HCT116 (cell line): ENCODE results near the gene PRSS36. TPM values are rescaled to one million over a fixed set of nuclear protein-coding genes. Genes with fewer than 3 reads are reported as not detected.

Experiments
- ATAC-seq: fragments of 200-7000 bp; cut with Tn5 transposase; 2 replicates; pipeline ENCODE4 v1.9.1; 2020; ENCODE audit warnings: mild to moderate bottlenecking, moderate library complexity
- BruUV-seq: library from RNA; stranded (reverse); fragments of 400-500 nt; replicated peaks from 2 replicates; lab custom pipeline; 2021; lab: Mats Ljungman, UMichigan
- CTCF ChIA-PET: fragments of 300-600 bp; sonication (Branson Sonifier 250); formaldehyde crosslinking; loops from one replicate; lab custom pipeline; 2021; ENCODE audit warnings: antibody characterized with exemption; lab: Charles Lee
- POLR2A ChIA-PET: fragments of 300-600, 350-600 bp; sonication (Branson Sonifier 250); formaldehyde crosslinking; loops from one replicate; lab custom pipeline; 2021; ENCODE audit warnings: antibody characterized with exemption; lab: Charles Lee
- RAD21 ChIA-PET, 2 experiments: fragments of 300-600 bp; sonication (Branson Sonifier 250); formaldehyde crosslinking; loops; one replicate each; lab custom pipeline; 2023; ENCODE audit warnings: low total read pairs in 2 of 2; ENCODE audit not compliant: uncharacterized antibody in 2 of 2, unreplicated experiment in 2 of 2, low non-redundant PET in 1 of 2; lab: Charles Lee
- DNase-seq: peaks from one replicate; pipeline ENCODE4 v3.0.0-alpha.2; 2010; ENCODE audit warnings: low read depth, low spot score
- H2AFZ ChIP-seq: fragments of 200-600 bp; shearing (Covaris generic), sonication (generic); 2 replicates; pipeline ENCODE4 v1.6.1; 2017; ENCODE audit warnings: low read depth, mixed run types, mixed read lengths, antibody characterized with exemption, low read length; ENCODE audit not compliant: poor library complexity, severe bottlenecking
- H3K27ac ChIP-seq: 2 replicates; pipeline ENCODE4 v1.5.1; 2012; ENCODE audit warnings: low read depth, low read length
- H3K27me3 ChIP-seq: fragments of 200-600 bp; sonication (generic); 2 replicates; pipeline ENCODE4 v1.6.1; 2016; ENCODE audit warnings: mixed run types, low read length, mixed read lengths; ENCODE audit not compliant: insufficient read depth
- H3K36me3 ChIP-seq, 2 experiments: fragments of 200-500 bp in 1 of 2; fragments of 200-600 bp in 1 of 2; sonication (Bioruptor generic) in 1 of 2; sonication (generic) in 1 of 2; 2 replicates each; pipeline versions ENCODE4 v1.5.1 to v1.6.1; 2014 to 2016; ENCODE audit warnings: low read length in 2 of 2, inconsistent platforms in 1 of 2, mixed read lengths in 1 of 2, mixed run types in 1 of 2; ENCODE audit not compliant: insufficient read depth in 2 of 2, control insufficient read depth in 1 of 2
- H3K4me1 ChIP-seq, 2 experiments: fragments of 200-600 bp in 1 of 2; sonication (generic) in 1 of 2; 2 replicates each; pipeline versions ENCODE4 v1.5.1 to v1.6.1; 2012 to 2017; ENCODE audit warnings: low read length in 2 of 2, inconsistent platforms in 1 of 2, mild to moderate bottlenecking in 1 of 2, mixed read lengths in 1 of 2, mixed run types in 1 of 2, moderate library complexity in 1 of 2; ENCODE audit not compliant: insufficient read depth in 2 of 2, control insufficient read depth in 1 of 2
- H3K4me2 ChIP-seq: fragments of 200-600 bp; sonication (generic); 2 replicates; pipeline ENCODE4 v1.6.1; 2017; ENCODE audit warnings: mixed run types, low read length, mixed read lengths
- H3K4me3 ChIP-seq, 2 experiments: fragments of 200-600 bp in 1 of 2; sonication (generic) in 1 of 2; replicated peaks in 1 of 2; 2 replicates each; pipeline ENCODE4 v1.5.1; 2011 to 2016; ENCODE audit warnings: low read length in 2 of 2, control low read depth in 1 of 2, low read depth in 1 of 2, mild to moderate bottlenecking in 1 of 2, mixed read lengths in 1 of 2, mixed run types in 1 of 2
- H3K79me2 ChIP-seq: fragments of 200-600 bp; sonication (generic); 2 replicates; pipeline ENCODE4 v1.6.1; 2017; ENCODE audit warnings: mild to moderate bottlenecking, mixed run types, low read length, moderate library complexity, mixed read lengths; ENCODE audit not compliant: insufficient read depth
- H3K9ac ChIP-seq: fragments of 200-600 bp; sonication (generic); 2 replicates; pipeline ENCODE4 v1.6.1; 2016; ENCODE audit warnings: low read length, mixed read lengths
- H3K9me2 ChIP-seq: fragments of 200-600 bp; sonication (generic), shearing (Covaris generic); 2 replicates; pipeline ENCODE4 v1.6.1; 2017; ENCODE audit warnings: mixed run types, mild to moderate bottlenecking, moderate library complexity; ENCODE audit not compliant: insufficient read depth
- H3K9me3 ChIP-seq, 2 experiments: fragments of 200-500 bp in 1 of 2; fragments of 200-600 bp in 1 of 2; sonication (Bioruptor generic) in 1 of 2; sonication (generic) in 1 of 2; 2 replicates each; pipeline ENCODE4 v1.6.1; 2014 to 2017; ENCODE audit warnings: low read length in 2 of 2, mixed read lengths in 2 of 2, inconsistent platforms in 1 of 2, low read depth in 1 of 2, mild to moderate bottlenecking in 1 of 2, mixed run types in 1 of 2, moderate library complexity in 1 of 2; ENCODE audit not compliant: control insufficient read depth in 1 of 2, insufficient read depth in 1 of 2
- H4K20me1 ChIP-seq: fragments of 200-600 bp; sonication (generic), shearing (Covaris generic); 2 replicates; pipeline ENCODE4 v1.6.1; 2017; ENCODE audit warnings: mixed run types, mild to moderate bottlenecking, moderate library complexity; ENCODE audit not compliant: insufficient read depth
- CBX3 ChIP-seq: IDR thresholded peaks from 2 replicates; pipeline ENCODE4 v1.6.1; 2012; ENCODE audit warnings: low read depth
- CEBPB ChIP-seq: IDR thresholded peaks from 2 replicates; pipeline ENCODE4 v1.6.1; 2012; ENCODE audit warnings: low read depth
- EGR1 ChIP-seq: IDR thresholded peaks from 2 replicates; pipeline ENCODE4 v1.6.1; 2012; ENCODE audit warnings: low read depth
- ELF1 ChIP-seq: IDR thresholded peaks from 2 replicates; pipeline ENCODE4 v1.6.1; 2012; ENCODE audit warnings: low read depth, borderline replicate concordance
- RAD21 ChIP-seq: IDR thresholded peaks from 2 replicates; pipeline ENCODE4 v1.6.1; 2012; ENCODE audit warnings: low read depth, mild to moderate bottlenecking
- SP1 ChIP-seq: IDR thresholded peaks from 2 replicates; pipeline ENCODE4 v1.6.1; 2012; ENCODE audit warnings: low read depth
- TCF7L2 ChIP-seq: IDR thresholded peaks from 2 replicates; pipeline ENCODE4 v1.7.0; 2011; ENCODE audit warnings: borderline replicate concordance, inconsistent platforms; ENCODE audit not compliant: insufficient read depth, insufficient read length; ENCODE audit errors: extremely low read depth
- intact Hi-C: fragments of 100-400 bp; cut with micrococcal nuclease; formaldehyde crosslinking; loops from 2 replicates; pipeline ENCODE4 v1.10.0; 2022
- total RNA-seq: library from RNA; stranded (reverse); gene quantifications from one replicate; pipeline ENCODE4 v1.2.1, GENCODE V29; 2021; ENCODE audit not compliant: unreplicated experiment
- TF ChIP-seq, protein P1 (sequence below), 3 experiments: fragments of 200-600 bp in 1 of 3; sonication (generic) in 1 of 3; IDR thresholded peaks in 2 of 3; conservative IDR thresholded peaks in 1 of 3; 2 replicates each; pipeline ENCODE4 v1.5.1; 2012 to 2017; ENCODE audit warnings: low read depth in 2 of 3, low read length in 2 of 3, antibody characterized with exemption in 1 of 3, borderline replicate concordance in 1 of 3, control low read depth in 1 of 3, mild to moderate bottlenecking in 1 of 3, mixed read lengths in 1 of 3, mixed run types in 1 of 3, moderate library complexity in 1 of 3; ENCODE audit not compliant: insufficient read depth in 1 of 3
- TF ChIP-seq, protein P2 (sequence below): IDR thresholded peaks from 2 replicates; pipeline ENCODE4 v1.6.1; 2012

PRSS36 gene
- total RNA-seq, 1 experiment from 2014 or later, result not detected

- H3K9me2 ChIP-seq, result no peaks in the 10 kb centered on the region
- no peaks in the 10 kb centered on the region for H3K9me3 ChIP-seq
- no peak overlapping the region for H2AFZ ChIP-seq
- RAD21 ChIA-PET, result no interaction called here
- no peak for TF ChIP-seq EGR1
- no peak for TF ChIP-seq ELF1
- no peak for TF ChIP-seq RAD21
- TF ChIP-seq CEBPB, result no peak
- no peak for TF ChIP-seq SP1
- TF ChIP-seq, all 23 proteins: peak for 0
- Histone ChIP-seq H3K27ac (no peak overlapping the region), H3K79me2 (peaks cover 39% of the 10 kb centered on the region), H3K36me3 (peaks cover 11 to 14% of the 10 kb centered on the region in 2 experiments; a peak in 3 of 4 replicates), H4K20me1 (peaks cover 4% of the 10 kb centered on the region; the same call in 1 of the 2 replicates), H3K4me1 (peaks cover 7 to 18% of the 10 kb centered on the region in 2 experiments; a peak in 3 of 4 replicates), H3K4me3 (no peak overlapping the region), H3K27me3 (no peaks in the 10 kb centered on the region), H3K9ac (no peak overlapping the region), H3K4me2 (no peak overlapping the region)
- no peak for DNase-seq
- no TSS peak for BruUV-seq
- POLR2A ChIA-PET, result interaction anchor here (0.9 kb wide), 1 partner anchor 22 kb away, joined by 4 read pairs; no protein-coding TSS in a partner anchor
- ATAC-seq, result no peak
- CTCF ChIA-PET, result no interaction called here
- intact Hi-C loops, result no loop called here
Measured at GRCh38 chr16:31120129-31120528, 29.7 kb downstream of the PRSS36 start.

DNA sequence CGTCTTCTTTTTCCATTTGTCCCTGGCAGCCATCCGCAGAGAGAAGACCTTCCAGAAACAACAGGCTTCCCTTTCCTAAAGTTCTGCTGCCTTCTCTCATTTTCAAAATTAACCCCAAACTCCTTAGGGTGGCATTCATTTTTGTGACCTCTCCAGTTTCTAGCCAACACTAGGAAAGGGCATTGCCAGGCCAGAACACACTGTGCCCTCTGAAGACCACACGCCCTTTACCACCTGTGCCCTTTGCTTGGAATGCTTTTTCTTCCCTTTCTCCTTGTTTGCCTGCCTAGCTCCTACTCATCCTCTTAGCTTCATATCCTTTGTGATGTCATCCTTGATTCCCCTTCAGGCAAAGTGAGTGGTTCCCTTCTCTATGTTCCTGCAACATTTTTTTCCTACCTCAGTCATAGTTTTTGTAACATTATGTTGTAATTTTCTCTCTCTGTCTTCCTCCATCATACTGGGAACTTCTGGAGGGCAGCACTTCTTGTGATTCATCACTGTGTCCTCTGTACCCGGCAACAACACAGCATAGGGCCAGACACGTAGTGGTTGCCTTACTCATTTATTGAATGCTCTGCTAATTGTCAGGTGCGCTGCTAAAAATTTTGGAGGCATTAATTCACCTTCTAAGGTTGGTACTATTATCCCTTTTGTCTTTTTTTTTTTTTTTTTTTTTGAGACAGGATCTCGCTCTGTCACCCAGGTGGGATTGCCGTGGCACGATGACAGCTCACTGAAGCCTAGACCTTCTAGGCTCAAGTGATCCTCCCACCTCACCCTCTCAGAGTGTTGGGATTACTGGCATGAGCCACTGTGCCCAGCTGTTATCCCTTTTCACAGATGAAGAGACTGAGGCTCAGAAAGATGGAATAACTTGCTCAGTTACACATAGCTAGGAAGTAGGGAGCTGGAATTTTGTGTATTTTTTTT lies 31.4 kb downstream of the PRSS36 start:
- no peak for TF ChIP-seq CEBPB
- TF ChIP-seq TCF7L2, result no peak
- TF ChIP-seq EGR1, result no peak
- TF ChIP-seq, protein P1, sequence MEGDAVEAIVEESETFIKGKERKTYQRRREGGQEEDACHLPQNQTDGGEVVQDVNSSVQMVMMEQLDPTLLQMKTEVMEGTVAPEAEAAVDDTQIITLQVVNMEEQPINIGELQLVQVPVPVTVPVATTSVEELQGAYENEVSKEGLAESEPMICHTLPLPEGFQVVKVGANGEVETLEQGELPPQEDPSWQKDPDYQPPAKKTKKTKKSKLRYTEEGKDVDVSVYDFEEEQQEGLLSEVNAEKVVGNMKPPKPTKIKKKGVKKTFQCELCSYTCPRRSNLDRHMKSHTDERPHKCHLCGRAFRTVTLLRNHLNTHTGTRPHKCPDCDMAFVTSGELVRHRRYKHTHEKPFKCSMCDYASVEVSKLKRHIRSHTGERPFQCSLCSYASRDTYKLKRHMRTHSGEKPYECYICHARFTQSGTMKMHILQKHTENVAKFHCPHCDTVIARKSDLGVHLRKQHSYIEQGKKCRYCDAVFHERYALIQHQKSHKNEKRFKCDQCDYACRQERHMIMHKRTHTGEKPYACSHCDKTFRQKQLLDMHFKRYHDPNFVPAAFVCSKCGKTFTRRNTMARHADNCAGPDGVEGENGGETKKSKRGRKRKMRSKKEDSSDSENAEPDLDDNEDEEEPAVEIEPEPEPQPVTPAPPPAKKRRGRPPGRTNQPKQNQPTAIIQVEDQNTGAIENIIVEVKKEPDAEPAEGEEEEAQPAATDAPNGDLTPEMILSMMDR (IDR thresholded peaks at IDR 0.05 in 2 of 3, conservative IDR thresholded peaks at IDR 0.05 in 1 of 3; ENCODE audit: borderline replicate concordance in 1 of 3, insufficient read depth in 1 of 3, low read depth in 2 of 3, low read length in 2 of 3), result no peak
- TF ChIP-seq CBX3, result no peak
- TF ChIP-seq, protein P2, sequence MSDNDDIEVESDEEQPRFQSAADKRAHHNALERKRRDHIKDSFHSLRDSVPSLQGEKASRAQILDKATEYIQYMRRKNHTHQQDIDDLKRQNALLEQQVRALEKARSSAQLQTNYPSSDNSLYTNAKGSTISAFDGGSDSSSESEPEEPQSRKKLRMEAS, result no peak
- H3K79me2 ChIP-seq, result peaks cover 41% of the 10 kb centered on the region
- H3K4me1 ChIP-seq, result peaks cover 7 to 29% of the 10 kb centered on the region in 2 experiments; a peak in 3 of 4 replicates
- CTCF ChIA-PET, result interaction anchor here (0.9 to 2.9 kb wide), 8 partner anchors 15 to 342 kb away, joined by 3 to 30 read pairs (median 5); partner anchors contain the start of genes HSD3B7 and VKORC1
- no peaks in the 10 kb centered on the region for H3K27me3 ChIP-seq
- no peaks in the 10 kb centered on the region for H3K9me2 ChIP-seq
- peak overlapping the region; percentile 70 to 82 for H3K4me3 ChIP-seq
- H3K9me3 ChIP-seq, result no peaks in the 10 kb centered on the region
- H4K20me1 ChIP-seq, result peaks cover 4% of the 10 kb centered on the region; the same call in 1 of the 2 replicates
- TSS peak; percentile 46 for BruUV-seq
- RAD21 ChIA-PET, result interaction anchor here (0.6 to 1.4 kb wide), 5 partner anchors 17 to 341 kb away, joined by 3 to 10 read pairs (median 4); partner anchors contain the start of genes ARMC5 (in 1 of the 2), PRSS8 (in 1 of the 2), ZNF646 (in 1 of the 2) and ZNF668 (in 1 of the 2)
- POLR2A ChIA-PET, result interaction anchor here (0.8 to 3.5 kb wide), 16 partner anchors 8 to 595 kb away, joined by 3 to 84 read pairs (median 6); partner anchors contain the start of genes ARMC5, FUS, PRSS8 and VKORC1
- intact Hi-C loops, result no loop called here
- peak overlapping the region; percentile 34 for H3K27ac ChIP-seq
- ATAC-seq (no peak), DNase-seq (no peak)
- H3K4me2 ChIP-seq, result peak overlapping the region; percentile 85
- no peak overlapping the region for H2AFZ ChIP-seq
- peaks cover 11 to 14% of the 10 kb centered on the region in 2 experiments; a peak in 3 of 4 replicates for H3K36me3 ChIP-seq
- H3K9ac ChIP-seq, result peak overlapping the region; percentile 71
